Activated naive CD8-positive, alpha-beta T cell treated with anti-CD3 and anti-CD28 coated beads for 36 hours (primary cell): ENCODE data around the gene MISFA. TPM values are rescaled to one million over a fixed set of nuclear protein-coding genes. Genes with fewer than 3 reads are reported as not detected.
A peak's percentile ranks its signal among the peaks of the same experiment; 100 is the strongest.
"Not testable (repeated sequence)": the region's sequence is repeated elsewhere in the genome, so short reads cannot be mapped to it uniquely, and the experiment has no call there.

Source experiments
- DNase-seq: peaks from one replicate; pipeline ENCODE4 v3.0.0; 2021
- H3K27ac Mint-ChIP-seq: one replicate; pipeline ENCODE4 v1.8.0; 2022; ENCODE audit warnings: mild to moderate bottlenecking, moderate library complexity, mixed read lengths
- H3K27me3 Mint-ChIP-seq: one replicate; pipeline ENCODE4 v1.8.0; 2022; ENCODE audit warnings: mild to moderate bottlenecking, mixed read lengths
- H3K36me3 Mint-ChIP-seq: one replicate; pipeline ENCODE4 v1.8.0; 2021; ENCODE audit warnings: mild to moderate bottlenecking, mixed read lengths
- H3K4me1 Mint-ChIP-seq: one replicate; pipeline ENCODE4 v1.8.0; 2021; ENCODE audit warnings: mixed read lengths
- H3K4me3 Mint-ChIP-seq: one replicate; pipeline ENCODE4 v1.8.0; 2022; ENCODE audit warnings: mild to moderate bottlenecking, moderate library complexity, mixed read lengths
- H3K9me3 Mint-ChIP-seq: one replicate; pipeline ENCODE4 v1.8.0; 2022; ENCODE audit warnings: mixed read lengths
- total RNA-seq, 2 experiments: library from RNA; stranded (reverse); gene quantifications; one replicate each; pipeline ENCODE4 v1.2.3, GENCODE V29; 2021

The MISFA gene
- total RNA-seq, 2 experiments from 2014 or later = 0.54 to 1.4 TPM

DNA sequence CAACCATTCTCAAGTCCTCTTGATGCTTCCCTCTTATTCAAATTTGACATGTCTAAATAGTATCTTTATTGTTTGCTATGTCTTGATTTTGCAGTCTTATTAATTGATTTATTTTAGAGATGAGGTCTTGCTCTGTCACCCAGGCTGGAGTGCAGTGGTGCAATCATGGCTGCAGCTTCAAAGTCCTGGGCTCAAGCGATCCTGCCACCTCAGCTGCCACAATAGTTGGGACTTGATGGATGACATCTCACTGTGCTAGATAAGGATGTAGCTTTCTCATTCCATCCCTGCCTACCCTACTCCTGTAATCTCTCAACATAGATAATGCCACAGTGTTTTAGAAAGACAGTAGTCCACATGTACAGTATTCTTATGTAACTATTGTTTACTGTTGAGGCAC, 42.1 kb downstream of the MISFA start:
- H3K4me3 Mint-ChIP-seq = no peak overlapping the region
- H3K4me1 Mint-ChIP-seq = no peaks in the 10 kb centered on the region

DNA sequence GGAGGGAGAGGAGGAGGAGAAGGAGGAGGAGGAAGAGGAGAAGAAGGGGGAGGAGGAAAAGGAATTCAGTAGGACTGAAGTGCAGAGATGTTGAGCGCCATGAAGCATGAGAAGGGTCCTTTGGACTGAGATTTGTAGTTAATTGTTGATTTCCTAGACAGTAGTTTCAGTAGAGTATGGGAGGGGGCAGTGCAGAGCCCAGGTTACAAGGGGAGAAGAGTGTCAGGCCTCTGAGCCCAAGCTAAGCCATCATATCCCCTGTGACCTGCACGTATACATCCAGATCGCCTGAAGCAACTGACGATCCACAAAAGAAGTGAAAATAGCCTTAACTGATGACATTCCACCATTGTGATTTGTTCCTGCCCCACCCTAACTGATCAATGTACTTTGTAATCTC, 43.4 kb downstream of the MISFA start:
- not testable (repeated sequence) for H3K27ac Mint-ChIP-seq, DNase-seq, H3K9me3 Mint-ChIP-seq, H3K27me3 Mint-ChIP-seq, H3K4me1 Mint-ChIP-seq, H3K36me3 Mint-ChIP-seq, H3K4me3 Mint-ChIP-seq

More for the DNA sequence above, 42.1 kb downstream of the MISFA start:
- Mint-ChIP-seq H3K27ac (no peak overlapping the region), H3K9me3 (no peaks in the 10 kb centered on the region), H3K36me3 (no peaks in the 10 kb centered on the region), H3K27me3 (peaks cover 3% of the 10 kb centered on the region)
- no peak for DNase-seq

DNA sequence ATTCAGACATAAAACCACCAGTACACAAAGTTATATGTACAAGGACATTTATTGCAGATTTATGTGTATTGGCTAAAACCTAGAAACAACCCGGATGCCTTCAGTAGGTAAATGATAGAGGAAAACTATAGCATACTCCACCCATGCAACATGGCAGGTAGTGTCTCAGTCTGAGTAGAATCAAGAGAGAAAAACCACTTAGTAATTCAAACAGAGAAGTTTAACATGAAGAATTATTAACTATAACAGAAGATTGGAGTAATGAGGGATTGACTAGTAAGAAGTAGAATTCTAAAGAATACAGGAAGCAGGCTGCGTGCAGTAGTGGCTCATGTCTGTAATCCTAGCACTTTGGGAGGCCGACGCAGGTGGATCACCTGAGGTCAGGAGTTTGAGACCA, 50.8 kb downstream of the MISFA start:
- Mint-ChIP-seq H3K36me3 (no peaks in the 10 kb centered on the region), H3K27me3 (no peaks in the 10 kb centered on the region), H3K9me3 (no peaks in the 10 kb centered on the region), H3K27ac (no peak overlapping the region), H3K4me3 (no peak overlapping the region), H3K4me1 (no peaks in the 10 kb centered on the region)
- no peak for DNase-seq

DNA sequence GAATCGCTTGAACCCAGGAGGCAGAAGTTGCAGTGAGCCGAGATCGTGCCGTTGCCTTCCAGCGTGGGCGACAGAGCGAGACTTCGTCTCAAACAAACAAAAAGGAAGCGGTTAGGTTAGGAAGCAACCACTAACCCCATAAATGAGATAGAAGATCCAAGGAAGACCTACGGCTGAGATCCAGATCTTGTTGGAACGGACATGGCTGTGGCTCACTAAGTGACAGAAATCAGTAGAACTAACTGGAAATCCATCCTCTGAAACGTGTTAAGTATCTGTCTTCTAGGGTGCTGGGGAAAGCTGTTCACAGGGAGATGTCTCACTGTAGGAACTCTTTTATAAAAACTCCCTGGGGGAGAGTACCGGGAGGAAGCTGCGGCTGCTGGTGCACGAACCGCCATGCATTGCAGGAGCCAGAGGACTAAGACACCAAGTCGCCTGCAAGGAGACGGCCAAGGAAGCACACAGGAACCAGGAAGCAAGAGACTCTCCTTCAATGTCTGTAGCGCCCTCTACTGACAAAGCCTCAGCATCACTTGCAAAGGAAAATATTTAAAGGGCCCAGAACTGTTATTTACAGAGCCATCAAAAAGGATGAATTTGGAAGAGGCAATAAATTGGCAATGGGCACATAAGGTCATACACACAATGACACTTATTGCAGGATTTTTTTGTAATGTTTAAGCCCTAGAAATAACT, 51.4 kb downstream of the MISFA start:
- DNase-seq = peak; percentile 31
- H3K27ac Mint-ChIP-seq = no peak overlapping the region
- H3K27me3 Mint-ChIP-seq = no peaks in the 10 kb centered on the region
- no peaks in the 10 kb centered on the region for H3K4me1 Mint-ChIP-seq
- no peaks in the 10 kb centered on the region for H3K9me3 Mint-ChIP-seq
- H3K4me3 Mint-ChIP-seq = no peak overlapping the region
- no peaks in the 10 kb centered on the region for H3K36me3 Mint-ChIP-seq

Other genes with a start within 250 kb of the MISFA start
- gene LDHA, start 205.2 kb upstream of the MISFA start, total RNA-seq = 1,000 to 10,000 TPM; 2,369 to 2,412 TPM
- not detected for gene LDHC, start 187.5 kb upstream of the MISFA start, total RNA-seq
- gene LDHAL6A, start 143.9 kb upstream of the MISFA start, total RNA-seq = not detected
- gene TSG101, start 72.8 kb upstream of the MISFA start, total RNA-seq = 10 to 100 TPM; 38.5 to 46.4 TPM
- gene UEVLD, start 11.1 kb upstream of the MISFA start, total RNA-seq = 10 to 100 TPM; 15.4 to 15.7 TPM
- 10 to 100 TPM; 23.3 to 23.4 TPM for gene SPTY2D1, start 34.6 kb downstream of the MISFA start, total RNA-seq
- gene TMEM86A, start 99.0 kb downstream of the MISFA start, total RNA-seq = under 1 TPM; 0.25 to 0.52 TPM
- 1 to 10 TPM; 1.1 to 1.3 TPM for gene IGSF22, start 126.4 kb downstream of the MISFA start, total RNA-seq
- not detected for gene PTPN5, start 192.0 kb downstream of the MISFA start, total RNA-seq